Liver (tissue), 9 donors: ENCODE results near the gene ISCU. TPM values are rescaled to one million over a fixed set of nuclear protein-coding genes. Genes with fewer than 3 reads are reported as not detected.

Source experiments
- DNase-seq: peaks from one replicate; pipeline ENCODE4 v3.0.0-alpha.2; 2017; ENCODE audit warnings: low spot score
- H3K27ac ChIP-seq, 2 donors: one replicate each; pipeline ENCODE4 v1.7.0; 2013; ENCODE audit warnings: inconsistent platforms in 2 of 2, low read length in 2 of 2, control low read depth in 1 of 2, low read depth in 1 of 2, mild to moderate bottlenecking in 1 of 2
- H3K27me3 ChIP-seq, 4 donors: one replicate each; pipeline versions ENCODE4 v1.6.1 to v1.7.0; 2013; ENCODE audit warnings: low read length in 3 of 4, inconsistent platforms in 1 of 4, mild to moderate bottlenecking in 1 of 4, moderate library complexity in 1 of 4; ENCODE audit not compliant: control insufficient read depth in 4 of 4, insufficient read depth in 4 of 4
- H3K36me3 ChIP-seq, 4 donors: one replicate each; pipeline versions ENCODE4 v1.6.1 to v1.7.0; 2013; ENCODE audit warnings: low read length in 3 of 4, mild to moderate bottlenecking in 3 of 4, low read depth in 1 of 4, moderate library complexity in 1 of 4; ENCODE audit not compliant: control insufficient read depth in 4 of 4, insufficient read depth in 3 of 4
- H3K4me1 ChIP-seq, 4 donors: one replicate each; pipeline versions ENCODE4 v1.6.1 to v1.7.0; 2013; ENCODE audit warnings: low read length in 3 of 4, mild to moderate bottlenecking in 3 of 4, moderate library complexity in 1 of 4; ENCODE audit not compliant: control insufficient read depth in 4 of 4, insufficient read depth in 4 of 4
- H3K4me3 ChIP-seq, 3 donors: one replicate each; pipeline versions ENCODE4 v1.6.1 to v1.7.0; 2013; ENCODE audit warnings: low read length in 3 of 3, control low read depth in 1 of 3, low read depth in 1 of 3, mild to moderate bottlenecking in 1 of 3
- H3K9ac ChIP-seq, 2 donors: one replicate each; pipeline ENCODE4 v1.7.0; 2013; ENCODE audit warnings: low read length in 2 of 2, mild to moderate bottlenecking in 2 of 2, moderate library complexity in 2 of 2, control low read depth in 1 of 2, low read depth in 1 of 2
- H3K9me3 ChIP-seq, 4 donors: one replicate each; pipeline versions ENCODE4 v1.6.1 to v1.7.0; 2013; ENCODE audit warnings: low read length in 3 of 4; ENCODE audit not compliant: control insufficient read depth in 4 of 4
- ATF3 ChIP-seq: IDR thresholded peaks from 2 replicates; pipeline ENCODE4 v1.6.1; 2016; ENCODE audit warnings: antibody characterized with exemption
- CTCF ChIP-seq: fragments of 150-350 bp; IDR thresholded peaks from 2 replicates; pipeline ENCODE4 v1.5.1; 2017; ENCODE audit warnings: improper control_type of control experiment, low read depth, low read length; ENCODE audit not compliant: missing input control
- EGR1 ChIP-seq, 2 donors: IDR thresholded peaks; 2 replicates each; pipeline ENCODE4 v1.6.1; 2016 to 2018; ENCODE audit warnings: antibody characterized with exemption in 2 of 2, low read depth in 2 of 2
- FOXA1 ChIP-seq: IDR thresholded peaks from 2 replicates; pipeline ENCODE4 v1.6.1; 2016; ENCODE audit warnings: antibody characterized with exemption
- FOXA2 ChIP-seq: IDR thresholded peaks from 2 replicates; pipeline ENCODE4 v1.6.1; 2016; ENCODE audit warnings: antibody characterized with exemption
- GABPA ChIP-seq, 2 donors: IDR thresholded peaks in 1 of 2; conservative IDR thresholded peaks in 1 of 2; 2 replicates each; pipeline ENCODE4 v1.6.1; 2016; ENCODE audit warnings: antibody characterized with exemption in 2 of 2, mild to moderate bottlenecking in 1 of 2, moderate library complexity in 1 of 2
- HNF4A ChIP-seq, 2 donors: conservative IDR thresholded peaks; 2 replicates each; pipeline ENCODE4 v1.6.1; 2016; ENCODE audit warnings: antibody characterized with exemption in 2 of 2, mild to moderate bottlenecking in 2 of 2
- HNF4G ChIP-seq: IDR thresholded peaks from 2 replicates; pipeline ENCODE4 v1.6.1; 2016; ENCODE audit warnings: antibody characterized with exemption
- JUND ChIP-seq, 2 donors: IDR thresholded peaks; 2 replicates each; pipeline ENCODE4 v1.6.1; 2016; ENCODE audit warnings: antibody characterized with exemption in 2 of 2
- MAX ChIP-seq: IDR thresholded peaks from 2 replicates; pipeline ENCODE4 v1.6.1; 2016; ENCODE audit warnings: antibody characterized with exemption
- NR2F2 ChIP-seq: IDR thresholded peaks from 2 replicates; pipeline ENCODE4 v1.6.1; 2016; ENCODE audit warnings: antibody characterized with exemption
- RAD21 ChIP-seq, 2 donors: IDR thresholded peaks; 2 replicates each; pipeline ENCODE4 v1.6.1; 2016; ENCODE audit warnings: antibody characterized with exemption in 2 of 2, mild to moderate bottlenecking in 2 of 2
- REST ChIP-seq: IDR thresholded peaks from 2 replicates; pipeline ENCODE4 v1.6.1; 2016; ENCODE audit warnings: antibody characterized with exemption, mild to moderate bottlenecking
- RXRA ChIP-seq, 2 donors: IDR thresholded peaks; 2 replicates each; pipeline ENCODE4 v1.6.1; 2017 to 2018; ENCODE audit warnings: antibody characterized with exemption in 2 of 2, mild to moderate bottlenecking in 1 of 2
- SP1 ChIP-seq: IDR thresholded peaks from 2 replicates; pipeline ENCODE4 v1.6.1; 2018; ENCODE audit warnings: antibody characterized with exemption, mild to moderate bottlenecking
- TAF1 ChIP-seq: conservative IDR thresholded peaks from 2 replicates; pipeline ENCODE4 v1.6.1; 2016; ENCODE audit warnings: antibody characterized with exemption, mild to moderate bottlenecking
- YY1 ChIP-seq: IDR thresholded peaks from 2 replicates; pipeline ENCODE4 v1.6.1; 2016; ENCODE audit warnings: antibody characterized with exemption, mild to moderate bottlenecking
- ZBTB33 ChIP-seq: IDR thresholded peaks from 2 replicates; pipeline ENCODE4 v1.6.1; 2016; ENCODE audit warnings: antibody characterized with exemption
- WGBS: extraction: QIAGEN DNeasy Blood & Tissue Kit; methylation state at CpG from one replicate; pipeline ENCODE4 v1.1.7; 2013; 5-methylcytosine and 5-hydroxymethylcytosine counted together
- polyA plus RNA-seq, 2 donors: library from polyadenylated mRNA; stranded (reverse) in 1 of 2; unstranded in 1 of 2; fragments of 200-250 nt in 1 of 2; fragments of >200 nt in 1 of 2; fragmentation: Nextera tagmentation in 1 of 2; extraction: Ambion mirVana in 1 of 2; gene quantifications; one replicate each; pipeline versions ENCODE4 v1.2.1 to v1.2.3, GENCODE V29; 2013 to 2015
- total RNA-seq, 2 donors: library from RNA; depleted of rRNA; stranded (reverse); fragments of >200 nt; gene quantifications; one replicate each; pipeline ENCODE4 v1.2.3, GENCODE V29; 2014
- donor health status: healthy.
- donor health status: healthy.
- donor health status: healthy.
- donor health status: healthy.
- donor health status: healthy.

ISCU gene
- total and polyA plus RNA-seq, 4 donors, result 42.3 to 85.9 (median 63.8) TPM

GRCh38 chr12:108561852-108562347, 496 bp upstream of the ISCU start:
- H3K9ac ChIP-seq, result peak overlapping the region; percentile 42 to 98
- H3K4me3 ChIP-seq, result peak overlapping the region; percentile 71 to 97 (median 95)
- H3K27ac ChIP-seq, result peak overlapping the region; percentile 85 to 94
- H3K36me3 ChIP-seq, result peaks cover 0 to 13% (median 8%) of the 10 kb centered on the region in 4 donors
- no peak for DNase-seq
- H3K9me3 ChIP-seq, result no peaks in the 10 kb centered on the region
- no peaks in the 10 kb centered on the region for H3K27me3 ChIP-seq
- under 1% methylated on average over 20 of the region's 20 CpGs for WGBS
- peaks cover 8 to 51% (median 47%) of the 10 kb centered on the region in 4 donors for H3K4me1 ChIP-seq
- TF ChIP-seq YY1 (no peak), CTCF (no peak), FOXA2 (no peak), FOXA1 (no peak), ATF3 (no peak), JUND (IDR thresholded peaks at IDR 0.05) (no peak), HNF4G (no peak), EGR1 (IDR thresholded peaks at IDR 0.05; ENCODE audit: low read depth in 2 of 2) (peak in 1 of 2 donors; percentile 19), ZBTB33 (no peak)

GRCh38 chr12:108563136-108563803, 874 bp downstream of the ISCU start:
- H3K9ac ChIP-seq, result peak overlapping the region; percentile 66 to 79
- peak overlapping the region; percentile 80 to 85 for H3K27ac ChIP-seq
- peak; percentile 84 for DNase-seq
- peak overlapping the region; percentile 77 to 86 (median 81) for H3K4me3 ChIP-seq
- H3K4me1 ChIP-seq, result peaks cover 8 to 49% (median 39%) of the 10 kb centered on the region in 4 donors
- H3K36me3 ChIP-seq, result peaks cover 0 to 22% (median 20%) of the 10 kb centered on the region in 4 donors
- H3K9me3 ChIP-seq, result no peaks in the 10 kb centered on the region
- under 1% methylated on average over 14 of the region's 14 CpGs for WGBS
- H3K27me3 ChIP-seq, result no peaks in the 10 kb centered on the region
- TF ChIP-seq RAD21 (IDR thresholded peaks at IDR 0.05), result peak; percentile 93
- TF ChIP-seq HNF4G, result no peak
- no peak for TF ChIP-seq FOXA2
- TF ChIP-seq GABPA (IDR thresholded peaks at IDR 0.05 in 1 of 2, conservative IDR thresholded peaks at IDR 0.05 in 1 of 2), result no peak
- TF ChIP-seq MAX, result no peak
- TF ChIP-seq YY1, result peak; percentile 37
- TF ChIP-seq NR2F2, result no peak
- peak in 1 of 2 donors; percentile 18 for TF ChIP-seq HNF4A (conservative IDR thresholded peaks at IDR 0.05)
- no peak for TF ChIP-seq SP1
- no peak for TF ChIP-seq JUND (IDR thresholded peaks at IDR 0.05)
- TF ChIP-seq ZBTB33, result no peak
- TF ChIP-seq RXRA (IDR thresholded peaks at IDR 0.05), result peak; percentile 8 to 13
- TF ChIP-seq EGR1 (IDR thresholded peaks at IDR 0.05; ENCODE audit: low read depth in 2 of 2), result no peak
- peak; percentile 21 for TF ChIP-seq ATF3
- no peak for TF ChIP-seq REST
- TF ChIP-seq FOXA1, result no peak
- no peak for TF ChIP-seq TAF1
